SK-N-SH (cell line): Measurements from ENCODE around the gene PWWP2B.

ENCODE experiments used
- ELF1 ChIP-seq: IDR thresholded peaks from 2 replicates; pipeline ENCODE4 v1.4.0; 2012
- EP300 ChIP-seq, 2 experiments: IDR thresholded peaks; 2 replicates each; pipeline versions ENCODE4 v1.4.0 to v1.6.1; 2012; ENCODE audit warnings: borderline replicate concordance in 1 of 2, low read depth in 1 of 2, low read length in 1 of 2
- JUND ChIP-seq: IDR thresholded peaks from 2 replicates; pipeline ENCODE4 v1.4.0; 2012
- MAX ChIP-seq: IDR thresholded peaks from 2 replicates; pipeline ENCODE4 v1.4.0; 2012; ENCODE audit warnings: low read depth
- MXI1 ChIP-seq: IDR thresholded peaks from 2 replicates; pipeline ENCODE4 v1.6.1; 2012; ENCODE audit warnings: mild to moderate bottlenecking, low read depth, low read length, improper control_type of control experiment
- RAD21 ChIP-seq: IDR thresholded peaks from 2 replicates; pipeline ENCODE4 v1.6.1; 2012; ENCODE audit warnings: mild to moderate bottlenecking, low read length
- TAF1 ChIP-seq: IDR thresholded peaks from 2 replicates; pipeline ENCODE4 v1.6.1; 2012; ENCODE audit warnings: low read depth, mild to moderate bottlenecking, low read length, moderate library complexity, borderline replicate concordance
- USF1 ChIP-seq: IDR thresholded peaks from 2 replicates; pipeline ENCODE4 v1.4.0; 2012; ENCODE audit warnings: low read depth, borderline replicate concordance
- YY1 ChIP-seq: IDR thresholded peaks from 2 replicates; pipeline ENCODE4 v1.4.0; 2012; ENCODE audit warnings: low read depth, mild to moderate bottlenecking
- TF ChIP-seq, protein P1 (sequence below): fragments of 200-600 bp; sonication (generic); IDR thresholded peaks from 2 replicates; pipeline ENCODE4 v1.6.1; 2017; ENCODE audit warnings: antibody characterized with exemption, mild to moderate bottlenecking, moderate library complexity

GRCh38 chr10:132410779-132411532 lies 14.0 kb downstream of the PWWP2B start:
- TF ChIP-seq MXI1 (no peak), EP300 (IDR thresholded peaks at IDR 0.05; ENCODE audit: borderline replicate concordance in 1 of 2, low read depth in 1 of 2, low read length in 1 of 2) (no peak), USF1 (no peak), JUND (no peak), TAF1 (no peak), ELF1 (no peak), MAX (no peak), YY1 (no peak), RAD21 (no peak)
- TF ChIP-seq, protein P1, sequence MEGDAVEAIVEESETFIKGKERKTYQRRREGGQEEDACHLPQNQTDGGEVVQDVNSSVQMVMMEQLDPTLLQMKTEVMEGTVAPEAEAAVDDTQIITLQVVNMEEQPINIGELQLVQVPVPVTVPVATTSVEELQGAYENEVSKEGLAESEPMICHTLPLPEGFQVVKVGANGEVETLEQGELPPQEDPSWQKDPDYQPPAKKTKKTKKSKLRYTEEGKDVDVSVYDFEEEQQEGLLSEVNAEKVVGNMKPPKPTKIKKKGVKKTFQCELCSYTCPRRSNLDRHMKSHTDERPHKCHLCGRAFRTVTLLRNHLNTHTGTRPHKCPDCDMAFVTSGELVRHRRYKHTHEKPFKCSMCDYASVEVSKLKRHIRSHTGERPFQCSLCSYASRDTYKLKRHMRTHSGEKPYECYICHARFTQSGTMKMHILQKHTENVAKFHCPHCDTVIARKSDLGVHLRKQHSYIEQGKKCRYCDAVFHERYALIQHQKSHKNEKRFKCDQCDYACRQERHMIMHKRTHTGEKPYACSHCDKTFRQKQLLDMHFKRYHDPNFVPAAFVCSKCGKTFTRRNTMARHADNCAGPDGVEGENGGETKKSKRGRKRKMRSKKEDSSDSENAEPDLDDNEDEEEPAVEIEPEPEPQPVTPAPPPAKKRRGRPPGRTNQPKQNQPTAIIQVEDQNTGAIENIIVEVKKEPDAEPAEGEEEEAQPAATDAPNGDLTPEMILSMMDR, result no peak
